DMS79 (cell line): ENCODE results near the gene PARD3B.
"Not testable (repeated sequence)": the region's sequence is repeated elsewhere in the genome, so short reads cannot be mapped to it uniquely, and the experiment has no call there.

Experiments
- DNase-seq: peaks from one replicate; lab custom pipeline; 2025; lab: John Stamatoyannopoulos, UW

Gene PARD3B

GRCh38 chr2:204542982-204543608, 2.2 kb upstream of the PARD3B start:
- no peak for DNase-seq

GRCh38 chr2:204545861-204546735, 823 bp downstream of the PARD3B start:
- DNase-seq: peak; percentile 12

DNA sequence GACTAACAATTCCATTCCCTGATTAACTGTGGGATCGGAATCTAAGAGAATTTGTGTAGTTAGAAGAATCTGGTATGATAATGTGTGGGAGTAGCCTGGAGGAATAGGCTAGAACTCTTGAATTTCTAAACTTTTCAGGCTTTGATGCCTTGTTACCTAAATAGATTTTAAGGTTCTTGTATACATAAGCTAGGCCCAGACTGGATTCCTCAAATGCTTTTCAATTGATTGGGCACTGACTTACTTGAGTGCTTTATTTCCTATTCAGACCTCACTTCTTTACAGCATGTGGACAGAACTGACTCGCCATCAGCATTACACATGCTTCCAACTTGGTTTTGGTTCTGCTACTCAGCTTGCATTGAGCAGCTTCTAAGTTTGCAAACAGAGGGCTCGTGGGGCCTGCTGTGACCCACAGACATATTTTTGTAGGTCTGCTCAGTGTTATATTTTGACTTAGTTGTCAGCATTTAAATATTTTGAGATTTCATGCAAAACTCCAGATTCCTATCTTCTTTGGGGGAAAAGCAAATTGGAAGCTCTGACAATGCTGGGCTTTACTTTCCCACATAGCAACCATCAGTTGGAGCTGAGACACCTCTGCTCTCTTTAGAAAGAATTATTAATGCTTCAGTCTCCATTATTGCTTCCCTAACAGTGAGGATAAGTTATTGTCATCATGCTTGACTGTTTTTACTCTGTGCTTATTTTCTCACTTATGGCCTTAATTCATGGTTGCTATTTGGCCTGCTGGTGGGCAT, 5.7 kb downstream of the PARD3B start:
- DNase-seq: no peak

DNA sequence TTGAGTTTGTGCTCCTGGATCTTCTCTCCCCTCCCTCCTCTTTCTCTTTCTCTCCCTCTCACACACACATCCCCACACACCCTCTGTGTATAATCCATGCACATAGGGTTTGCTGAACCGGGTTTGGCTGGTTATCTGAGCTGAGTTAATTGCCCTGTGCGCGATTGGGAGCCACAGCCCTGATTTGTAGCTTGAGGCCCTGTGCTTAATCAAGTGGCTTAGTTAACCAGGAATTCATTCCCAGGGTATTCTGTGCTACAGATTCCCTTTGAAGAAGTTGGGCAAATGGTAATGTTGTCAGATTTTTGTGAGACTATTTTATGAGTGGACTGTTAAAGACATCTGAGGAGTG, 6.2 kb downstream of the PARD3B start:
- no peak for DNase-seq

DNA sequence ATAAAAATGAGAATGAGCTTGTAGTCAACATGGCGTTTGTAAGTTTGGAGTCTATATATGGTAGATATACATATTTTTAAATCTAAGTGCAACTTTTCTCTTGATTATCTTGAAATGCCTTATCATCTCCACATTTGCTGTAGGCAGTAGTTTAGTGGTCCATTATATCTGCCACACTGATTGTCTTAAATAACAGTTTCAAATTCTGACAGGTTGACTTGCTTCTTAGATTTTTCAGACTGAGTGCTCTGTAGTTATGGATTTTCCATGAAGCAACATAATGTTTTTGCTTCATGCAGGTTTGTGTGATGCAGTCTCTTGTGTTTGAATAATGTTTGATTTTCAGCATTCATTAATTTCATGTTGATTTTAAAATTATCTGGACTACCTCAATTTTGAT, 12.3 kb downstream of the PARD3B start:
- DNase-seq: no peak

DNA sequence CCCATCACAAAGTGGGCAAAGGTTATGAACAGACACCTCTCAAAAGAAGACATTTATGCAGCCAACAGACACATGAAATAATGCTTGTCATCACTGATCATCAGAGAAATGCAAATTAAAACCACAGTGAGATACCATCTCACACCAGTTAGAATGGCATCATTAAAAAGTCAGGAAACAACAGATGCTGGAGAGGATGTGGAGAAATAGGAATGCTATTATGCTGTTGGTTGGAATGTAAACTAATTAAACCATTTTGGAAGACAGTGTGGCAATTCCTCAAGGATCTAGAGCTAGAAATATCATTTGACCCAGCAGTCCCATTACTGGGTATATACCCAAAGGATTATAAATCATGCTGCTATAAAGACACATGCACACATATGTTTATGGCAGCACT, 14.1 kb downstream of the PARD3B start:
- not testable (repeated sequence) for DNase-seq

DNA sequence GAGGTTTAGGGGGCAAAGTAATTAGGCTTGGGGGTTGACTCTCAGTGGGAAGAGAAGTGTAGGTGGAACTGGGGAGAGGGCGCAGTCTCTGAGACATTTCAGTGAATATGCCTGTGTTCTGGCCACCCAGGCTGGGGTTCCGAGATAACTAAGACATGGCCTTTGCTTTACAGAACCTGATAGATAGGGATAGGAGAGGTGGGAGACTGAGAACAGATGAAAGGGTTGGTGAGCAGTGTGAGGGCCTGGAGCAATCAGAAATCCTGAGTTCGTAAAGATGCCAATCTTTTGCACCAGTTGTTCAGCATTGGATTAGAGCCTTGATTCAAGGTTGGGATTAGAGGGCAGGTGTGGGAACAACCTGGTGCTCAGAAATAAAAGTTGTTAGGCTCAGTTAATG, 15.6 kb downstream of the PARD3B start:
- DNase-seq: no peak

- no peak for DNase-seq
Observed at GRCh38 chr2:204561771-204562170, 16.5 kb downstream of the PARD3B start.

GRCh38 chr2:204566439-204566838, 21.2 kb downstream of the PARD3B start:
- DNase-seq: no peak

GRCh38 chr2:204570421-204570820, 25.1 kb downstream of the PARD3B start:
- no peak for DNase-seq

- no peak for DNase-seq
Observed at GRCh38 chr2:204571041-204571440, 25.8 kb downstream of the PARD3B start.

- no peak for DNase-seq
Observed at GRCh38 chr2:204571911-204572310, 26.6 kb downstream of the PARD3B start.

DNA sequence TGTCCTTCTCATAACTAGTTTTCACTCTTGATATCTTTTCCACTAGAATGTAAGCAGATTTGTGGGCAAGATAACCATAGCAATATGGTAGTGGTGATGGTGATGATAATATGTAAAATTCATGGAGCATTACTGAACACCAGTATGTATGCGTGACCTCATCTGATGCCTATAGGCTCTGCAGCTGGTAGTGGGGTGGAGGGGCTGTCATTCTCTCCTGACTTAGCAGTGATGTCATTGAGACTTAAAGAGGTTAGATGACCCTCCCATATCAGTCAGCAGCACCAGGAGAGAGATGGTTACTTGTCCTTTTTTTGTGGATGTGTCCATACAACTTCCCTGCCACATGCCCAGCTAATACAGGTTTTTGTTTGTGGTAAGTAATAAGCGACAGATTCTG, 27.9 kb downstream of the PARD3B start:
- no peak for DNase-seq

DNA sequence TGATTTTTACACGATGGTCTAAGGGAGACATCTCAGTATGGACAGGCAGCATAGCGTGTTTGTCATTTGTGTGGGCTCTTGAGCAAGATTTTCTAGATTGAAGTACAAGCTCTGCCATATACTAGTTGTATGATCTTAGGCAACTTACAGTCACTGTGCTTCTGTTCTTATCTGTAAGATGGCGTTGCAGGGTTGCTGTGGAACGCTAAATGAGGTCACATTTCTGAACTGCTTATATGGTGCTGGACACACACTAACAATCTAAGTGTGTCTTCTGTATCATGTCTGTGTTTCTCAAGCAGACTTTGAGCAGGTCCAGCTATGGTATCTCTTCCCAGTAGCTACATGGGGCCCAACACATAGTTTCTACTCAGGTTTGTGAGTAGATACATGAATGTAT, 29.2 kb downstream of the PARD3B start:
- no peak for DNase-seq

DNA sequence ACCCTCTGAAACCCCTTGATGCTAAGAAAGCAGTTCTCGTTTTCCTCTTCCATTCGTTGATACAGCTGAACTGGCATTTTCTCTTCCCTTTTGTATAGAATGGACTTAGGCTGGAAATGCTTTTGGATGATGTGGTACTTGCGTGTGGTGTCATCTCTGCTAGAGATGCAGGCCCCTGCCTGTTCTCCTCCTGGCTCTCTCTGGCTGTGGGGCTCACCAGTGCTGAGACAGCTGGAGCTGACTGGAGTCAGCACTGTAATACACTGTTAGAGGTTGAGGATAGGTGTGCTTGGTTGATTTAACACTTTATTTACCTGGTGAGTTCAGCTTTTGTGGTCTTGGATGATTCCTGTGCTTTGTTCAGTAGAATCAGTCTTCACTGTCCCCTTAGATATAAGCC, 30.2 kb downstream of the PARD3B start:
- no peak for DNase-seq

GRCh38 chr2:204576362-204576979, 31.2 kb downstream of the PARD3B start:
- DNase-seq: no peak

DNA sequence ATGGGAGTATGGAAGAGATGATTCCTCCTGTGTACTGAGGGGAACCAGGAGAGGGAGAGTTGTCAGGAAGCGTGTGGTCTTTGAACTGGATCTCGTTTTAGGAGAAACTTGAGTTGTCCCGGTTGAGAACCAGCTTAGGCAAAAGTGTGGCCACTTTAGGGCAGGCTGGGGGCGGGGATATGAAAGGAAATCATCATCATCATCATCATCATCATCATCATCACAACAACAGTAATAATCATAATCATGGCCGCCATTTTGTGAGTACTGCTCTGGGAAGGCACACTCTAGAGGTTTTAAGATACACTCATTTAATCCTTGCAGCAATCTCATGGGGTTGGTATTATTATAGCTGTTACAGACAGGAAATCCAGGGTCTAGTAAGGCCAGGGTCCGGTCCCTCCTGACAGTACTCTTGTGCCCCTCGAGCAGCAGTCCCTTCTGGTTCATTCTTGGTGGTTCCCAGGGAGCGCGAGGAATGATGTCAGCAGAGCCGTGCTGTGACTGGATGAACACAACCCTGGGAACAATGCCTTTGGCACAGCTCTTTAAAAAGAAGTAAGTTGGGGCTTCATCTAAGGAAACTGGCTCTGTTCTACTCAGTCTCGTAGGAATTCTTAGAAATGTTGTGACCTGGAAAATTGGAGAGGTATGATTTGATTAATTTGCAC, 33.8 kb downstream of the PARD3B start:
- no peak for DNase-seq

- no peak for DNase-seq
Observed at GRCh38 chr2:204581946-204582345, 36.7 kb downstream of the PARD3B start.

- DNase-seq: no peak
Observed at GRCh38 chr2:204583773-204584172, 38.5 kb downstream of the PARD3B start.

DNA sequence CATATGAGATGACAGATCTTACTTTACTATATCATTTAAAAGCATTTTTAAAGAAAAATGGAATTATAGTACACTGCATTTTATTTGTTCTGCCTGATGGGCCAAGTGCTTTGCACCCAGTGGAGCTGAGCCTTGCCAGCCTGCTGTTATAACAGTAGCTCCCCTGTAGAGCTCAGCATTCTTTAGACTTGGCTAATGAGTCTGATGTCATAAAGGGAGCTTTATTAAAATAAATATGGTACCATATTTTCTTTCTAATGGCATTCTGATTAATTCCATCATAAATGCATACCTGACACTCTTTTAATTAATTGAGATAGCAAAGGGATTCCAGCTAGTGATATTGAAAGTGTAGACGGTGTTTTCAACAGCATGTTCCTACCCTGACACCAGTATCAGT, 40.7 kb downstream of the PARD3B start:
- no peak for DNase-seq

DNA sequence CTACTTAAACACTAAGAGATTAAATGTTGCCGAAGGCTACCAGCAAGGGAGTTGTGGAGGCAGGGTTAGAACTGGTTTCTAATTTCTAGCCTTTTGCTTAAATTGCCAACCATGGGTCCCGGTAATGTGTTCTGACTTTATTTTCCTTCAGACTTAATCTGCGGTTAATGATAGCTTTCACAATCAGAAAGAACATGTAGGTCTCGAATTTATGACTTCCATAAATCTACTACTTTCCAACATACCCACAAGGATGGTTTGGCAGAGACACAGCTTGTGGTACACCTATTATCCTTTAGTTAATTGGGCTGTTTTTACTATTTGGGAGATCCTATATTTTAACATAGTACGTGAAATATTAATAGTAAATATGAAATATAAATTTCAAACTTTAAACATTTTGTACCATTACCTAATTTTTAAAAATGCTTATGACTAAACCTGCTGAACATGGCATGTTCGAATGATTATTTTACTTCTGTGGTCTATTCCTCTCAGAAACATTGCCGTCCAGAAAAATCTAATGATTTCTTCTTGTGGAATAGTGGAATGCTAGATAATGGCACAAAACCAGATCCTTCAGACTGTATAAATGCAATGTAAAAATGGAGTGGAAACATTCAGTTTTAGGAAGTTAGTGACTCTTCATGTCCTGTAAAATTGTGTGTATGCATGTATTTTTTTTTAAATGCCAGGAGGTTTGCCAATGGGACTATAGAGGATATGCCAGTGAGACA, 41.3 kb downstream of the PARD3B start:
- DNase-seq: no peak
